ENCODE data around the gene SNX9. TPM values are rescaled to one million over a fixed set of nuclear protein-coding genes. Genes with fewer than 3 reads are reported as not detected.

Gene SNX9
- total RNA-seq, 1 donor from 2014 or later = 25.0 TPM

DNA sequence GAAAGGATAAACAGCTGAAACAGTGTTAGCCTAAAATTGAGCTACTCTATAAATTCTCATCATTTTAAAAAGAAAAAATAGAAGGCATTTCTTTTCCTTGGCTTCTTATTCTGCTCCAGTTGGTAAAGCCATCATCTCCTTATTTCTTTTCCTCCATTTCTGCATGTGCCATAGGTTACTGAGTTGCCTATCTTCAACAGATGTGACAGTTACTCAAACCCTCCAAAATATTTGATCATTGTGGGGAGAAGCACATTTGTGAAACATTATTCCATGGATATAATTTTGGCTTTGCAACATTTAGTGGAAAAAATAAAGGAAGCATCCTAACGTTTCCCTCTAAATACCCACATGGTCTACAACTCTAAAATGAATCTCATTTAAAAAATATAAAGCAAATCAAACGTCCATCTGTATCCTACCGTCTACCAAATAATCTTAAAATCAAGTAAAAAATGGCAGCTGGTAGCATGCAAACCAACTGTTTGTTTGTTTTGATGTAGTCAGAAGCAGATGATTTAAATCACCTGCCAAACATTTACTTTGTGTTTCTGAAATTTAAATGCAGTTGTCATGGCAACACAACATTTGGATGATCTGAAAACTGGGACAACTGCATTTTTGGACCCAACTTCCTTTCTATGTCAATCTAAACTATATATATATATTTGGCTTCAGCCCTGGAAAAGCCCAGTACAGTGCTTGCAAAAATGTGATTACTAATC is 16.8 kb upstream of the SNX9 start:
- no peak overlapping the region for H3K4me3 ChIP-seq
- no peak for ATAC-seq
- peaks cover 1% of the 10 kb centered on the region for H3K27me3 ChIP-seq
- no peaks in the 10 kb centered on the region for H3K36me3 ChIP-seq
- DNase-seq = no peak
- TF ChIP-seq, protein P1, sequence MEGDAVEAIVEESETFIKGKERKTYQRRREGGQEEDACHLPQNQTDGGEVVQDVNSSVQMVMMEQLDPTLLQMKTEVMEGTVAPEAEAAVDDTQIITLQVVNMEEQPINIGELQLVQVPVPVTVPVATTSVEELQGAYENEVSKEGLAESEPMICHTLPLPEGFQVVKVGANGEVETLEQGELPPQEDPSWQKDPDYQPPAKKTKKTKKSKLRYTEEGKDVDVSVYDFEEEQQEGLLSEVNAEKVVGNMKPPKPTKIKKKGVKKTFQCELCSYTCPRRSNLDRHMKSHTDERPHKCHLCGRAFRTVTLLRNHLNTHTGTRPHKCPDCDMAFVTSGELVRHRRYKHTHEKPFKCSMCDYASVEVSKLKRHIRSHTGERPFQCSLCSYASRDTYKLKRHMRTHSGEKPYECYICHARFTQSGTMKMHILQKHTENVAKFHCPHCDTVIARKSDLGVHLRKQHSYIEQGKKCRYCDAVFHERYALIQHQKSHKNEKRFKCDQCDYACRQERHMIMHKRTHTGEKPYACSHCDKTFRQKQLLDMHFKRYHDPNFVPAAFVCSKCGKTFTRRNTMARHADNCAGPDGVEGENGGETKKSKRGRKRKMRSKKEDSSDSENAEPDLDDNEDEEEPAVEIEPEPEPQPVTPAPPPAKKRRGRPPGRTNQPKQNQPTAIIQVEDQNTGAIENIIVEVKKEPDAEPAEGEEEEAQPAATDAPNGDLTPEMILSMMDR (IDR thresholded peaks at IDR 0.05) = no peak
- no peaks in the 10 kb centered on the region for H3K4me1 ChIP-seq
- no peak overlapping the region for H3K27ac ChIP-seq
- no peaks in the 10 kb centered on the region for H3K9me3 ChIP-seq
- intact Hi-C loops (cut with DNase I) = no loop called here

DNA sequence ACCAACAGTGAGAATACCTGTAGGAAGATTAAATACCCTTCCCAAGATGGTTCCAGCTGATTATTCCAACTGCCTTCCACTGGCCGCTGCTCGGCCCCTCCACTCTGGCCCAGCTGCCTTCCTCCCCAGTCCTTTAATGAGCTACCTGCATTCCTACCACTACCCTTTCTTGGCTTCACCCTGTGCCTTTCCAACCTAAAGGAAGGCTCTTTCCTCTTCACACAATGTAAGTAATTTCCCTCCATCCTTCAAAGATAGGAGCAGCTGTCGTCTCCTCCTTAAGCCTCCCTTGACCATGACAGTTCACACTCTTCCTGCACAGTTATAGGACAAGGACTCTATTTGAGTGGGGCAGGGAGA is 16.2 kb upstream of the SNX9 start:
- ATAC-seq = no peak
- Histone ChIP-seq H3K27ac (no peak overlapping the region), H3K36me3 (no peaks in the 10 kb centered on the region), H3K4me1 (no peaks in the 10 kb centered on the region), H3K4me3 (no peak overlapping the region), H3K27me3 (no peaks in the 10 kb centered on the region), H3K9me3 (no peaks in the 10 kb centered on the region)
- TF ChIP-seq, protein P1 (IDR thresholded peaks at IDR 0.05) = no peak
- no peak for DNase-seq
- intact Hi-C loops (cut with DNase I) = no loop called here

DNA sequence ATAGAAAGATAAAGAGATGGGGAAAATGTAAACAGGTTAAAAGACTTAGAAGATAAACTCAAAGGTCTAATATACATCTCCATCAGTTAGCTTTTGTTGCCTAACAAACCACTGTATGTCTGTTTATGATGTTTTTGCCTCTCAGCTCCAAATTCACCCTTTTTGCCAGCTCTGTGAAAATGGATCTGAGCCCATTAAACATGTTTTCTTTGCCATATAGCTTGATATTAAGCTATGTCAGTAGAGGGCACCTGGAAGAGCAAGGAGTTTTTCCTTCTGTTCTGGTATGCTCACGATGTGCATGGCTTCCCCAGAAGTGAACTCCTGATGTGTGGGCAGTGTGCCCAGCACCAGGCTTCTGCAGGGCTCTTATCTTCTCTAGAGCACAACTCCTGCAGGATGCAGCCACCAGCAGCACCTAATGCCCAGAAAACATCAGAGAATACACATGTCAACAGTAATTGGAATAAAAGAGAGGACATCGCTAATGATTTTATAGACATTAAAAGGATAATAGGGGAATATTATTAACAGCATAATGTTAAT is 14.6 kb upstream of the SNX9 start:
- TF ChIP-seq, protein P1 (IDR thresholded peaks at IDR 0.05) = no peak
- no peaks in the 10 kb centered on the region for H3K9me3 ChIP-seq
- H3K4me1 ChIP-seq = peaks cover 5% of the 10 kb centered on the region
- ATAC-seq (no peak), DNase-seq (no peak)
- H3K27ac ChIP-seq = no peak overlapping the region
- H3K4me3 ChIP-seq = no peak overlapping the region
- no peaks in the 10 kb centered on the region for H3K27me3 ChIP-seq
- intact Hi-C loops (cut with DNase I) = no loop called here
- no peaks in the 10 kb centered on the region for H3K36me3 ChIP-seq

DNA sequence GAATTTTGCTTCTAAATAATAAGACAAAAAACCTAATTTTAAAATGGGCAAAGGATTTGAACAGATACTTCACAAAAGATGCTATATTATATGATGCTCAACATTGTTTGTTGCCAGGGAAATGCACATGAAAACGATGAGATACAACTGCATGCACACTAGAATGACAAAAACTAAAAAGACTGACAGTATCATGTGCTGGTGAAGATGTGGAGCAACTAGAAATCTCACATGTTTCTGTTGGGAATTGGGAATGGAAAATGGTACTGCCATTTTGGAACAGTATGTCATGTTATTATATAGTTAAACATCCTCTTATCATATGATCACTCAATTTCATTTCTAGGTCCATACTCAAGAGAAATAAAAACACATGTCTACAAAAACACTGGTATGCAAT is 13.4 kb upstream of the SNX9 start:
- H3K27me3 ChIP-seq = no peaks in the 10 kb centered on the region
- no peaks in the 10 kb centered on the region for H3K36me3 ChIP-seq
- TF ChIP-seq, protein P1 (IDR thresholded peaks at IDR 0.05) = no peak
- H3K4me3 ChIP-seq = no peak overlapping the region
- no peak for ATAC-seq
- H3K9me3 ChIP-seq = no peaks in the 10 kb centered on the region
- H3K27ac ChIP-seq = no peak overlapping the region
- DNase-seq = no peak
- intact Hi-C loops (cut with DNase I) = no loop called here
- peaks cover 5% of the 10 kb centered on the region for H3K4me1 ChIP-seq

DNA sequence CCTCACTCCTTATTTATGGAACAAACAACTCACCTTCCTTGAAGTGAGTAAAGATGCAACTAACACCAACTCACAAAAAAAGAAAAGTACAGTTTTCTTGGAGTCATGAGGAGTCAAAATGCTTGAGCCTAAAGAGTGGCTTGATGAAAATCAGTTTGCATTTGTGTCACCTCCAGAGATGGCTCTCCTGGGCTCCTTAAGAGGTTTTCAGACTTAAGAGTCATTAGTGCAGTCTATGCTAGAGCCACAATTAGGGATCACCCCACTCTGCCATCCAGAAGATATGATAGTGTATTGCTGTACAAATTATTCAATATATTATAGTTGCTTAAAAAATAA is 11.9 kb upstream of the SNX9 start:
- H3K4me1 ChIP-seq = peaks cover 5% of the 10 kb centered on the region
- TF ChIP-seq, protein P1 (IDR thresholded peaks at IDR 0.05) = no peak

More for the DNA sequence above, 11.9 kb upstream of the SNX9 start:
- no peaks in the 10 kb centered on the region for H3K36me3 ChIP-seq
- no peaks in the 10 kb centered on the region for H3K27me3 ChIP-seq
- no peak overlapping the region for H3K27ac ChIP-seq
- intact Hi-C loops (cut with DNase I) = no loop called here
- H3K9me3 ChIP-seq = no peaks in the 10 kb centered on the region
- ATAC-seq (no peak), DNase-seq (no peak)
- no peak overlapping the region for H3K4me3 ChIP-seq

Data from upper lobe of right lung (tissue), 1 donor.